HG03280 (cell line): ENCODE data around the gene TAF1A.

ENCODE experiments used
- ATAC-seq: cut with Tn5 transposase; IDR thresholded peaks from one replicate; pipeline ENCODE4 v1.9.1; 2021; ENCODE audit warnings: mild to moderate bottlenecking, moderate library complexity; ENCODE audit not compliant: unreplicated experiment

The TAF1A gene

GRCh38 chr1:222539951-222540597 lies 49.7 kb downstream of the TAF1A start:
- ATAC-seq, result no peak

- ATAC-seq, result no peak
Measured at GRCh38 chr1:222535455-222535854, 54.3 kb downstream of the TAF1A start.

GRCh38 chr1:222530852-222531251 lies 58.9 kb downstream of the TAF1A start:
- no peak for ATAC-seq

- ATAC-seq, result no peak
Measured at GRCh38 chr1:222529916-222530315, 59.8 kb downstream of the TAF1A start.

- no peak for ATAC-seq
Measured at GRCh38 chr1:222529181-222529580, 60.6 kb downstream of the TAF1A start.

GRCh38 chr1:222525951-222526350 lies 63.8 kb downstream of the TAF1A start:
- no peak for ATAC-seq

- no peak for ATAC-seq
Measured at GRCh38 chr1:222523852-222524251, 65.9 kb downstream of the TAF1A start.

- ATAC-seq, result no peak
Measured at GRCh38 chr1:222522105-222522915, 67.4 kb downstream of the TAF1A start.

- no peak for ATAC-seq
Measured at GRCh38 chr1:222521299-222522104, 68.2 kb downstream of the TAF1A start.
